ENCODE data around the gene LRP11. TPM values are rescaled to one million over a fixed set of nuclear protein-coding genes. Genes with fewer than 3 reads are reported as not detected.

LRP11 gene
- total and polyA plus RNA-seq, 9 of the 15 experiments (the other 6 are each of a cell fraction or from before 2014, with no cell fraction given): 0.51 to 3.5 (median 2.4) TPM

DNA sequence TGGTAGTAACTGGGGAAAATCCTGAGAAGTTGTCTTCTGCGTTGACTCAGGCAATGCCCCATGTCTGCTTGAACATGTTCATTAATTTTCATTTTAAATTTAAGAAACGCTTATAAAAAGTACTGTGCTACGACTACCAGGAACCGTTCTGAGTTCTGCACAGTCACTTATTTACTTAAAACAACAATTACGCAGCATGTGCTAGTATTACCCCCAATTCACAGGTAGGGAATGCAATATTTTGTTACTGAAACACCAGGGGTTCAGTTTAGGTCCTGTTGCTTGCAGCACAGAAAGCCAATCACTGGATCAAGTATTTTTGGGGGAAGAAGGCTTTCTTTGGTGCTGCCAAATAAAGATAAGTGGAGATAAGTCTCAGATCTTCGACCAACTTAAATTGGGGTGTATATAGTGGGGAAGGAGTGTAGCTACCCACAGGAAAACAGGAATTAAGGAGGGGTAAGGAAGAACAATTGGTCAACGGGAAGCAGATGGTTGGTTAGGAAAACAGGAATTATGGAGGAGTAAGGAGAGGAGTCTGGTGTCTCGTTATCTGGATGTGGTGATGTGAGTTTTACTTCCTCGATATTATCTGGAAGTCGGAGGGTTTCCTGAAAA lies 5.2 kb upstream of the LRP11 start (continued):
- TF ChIP-seq, protein P1, sequence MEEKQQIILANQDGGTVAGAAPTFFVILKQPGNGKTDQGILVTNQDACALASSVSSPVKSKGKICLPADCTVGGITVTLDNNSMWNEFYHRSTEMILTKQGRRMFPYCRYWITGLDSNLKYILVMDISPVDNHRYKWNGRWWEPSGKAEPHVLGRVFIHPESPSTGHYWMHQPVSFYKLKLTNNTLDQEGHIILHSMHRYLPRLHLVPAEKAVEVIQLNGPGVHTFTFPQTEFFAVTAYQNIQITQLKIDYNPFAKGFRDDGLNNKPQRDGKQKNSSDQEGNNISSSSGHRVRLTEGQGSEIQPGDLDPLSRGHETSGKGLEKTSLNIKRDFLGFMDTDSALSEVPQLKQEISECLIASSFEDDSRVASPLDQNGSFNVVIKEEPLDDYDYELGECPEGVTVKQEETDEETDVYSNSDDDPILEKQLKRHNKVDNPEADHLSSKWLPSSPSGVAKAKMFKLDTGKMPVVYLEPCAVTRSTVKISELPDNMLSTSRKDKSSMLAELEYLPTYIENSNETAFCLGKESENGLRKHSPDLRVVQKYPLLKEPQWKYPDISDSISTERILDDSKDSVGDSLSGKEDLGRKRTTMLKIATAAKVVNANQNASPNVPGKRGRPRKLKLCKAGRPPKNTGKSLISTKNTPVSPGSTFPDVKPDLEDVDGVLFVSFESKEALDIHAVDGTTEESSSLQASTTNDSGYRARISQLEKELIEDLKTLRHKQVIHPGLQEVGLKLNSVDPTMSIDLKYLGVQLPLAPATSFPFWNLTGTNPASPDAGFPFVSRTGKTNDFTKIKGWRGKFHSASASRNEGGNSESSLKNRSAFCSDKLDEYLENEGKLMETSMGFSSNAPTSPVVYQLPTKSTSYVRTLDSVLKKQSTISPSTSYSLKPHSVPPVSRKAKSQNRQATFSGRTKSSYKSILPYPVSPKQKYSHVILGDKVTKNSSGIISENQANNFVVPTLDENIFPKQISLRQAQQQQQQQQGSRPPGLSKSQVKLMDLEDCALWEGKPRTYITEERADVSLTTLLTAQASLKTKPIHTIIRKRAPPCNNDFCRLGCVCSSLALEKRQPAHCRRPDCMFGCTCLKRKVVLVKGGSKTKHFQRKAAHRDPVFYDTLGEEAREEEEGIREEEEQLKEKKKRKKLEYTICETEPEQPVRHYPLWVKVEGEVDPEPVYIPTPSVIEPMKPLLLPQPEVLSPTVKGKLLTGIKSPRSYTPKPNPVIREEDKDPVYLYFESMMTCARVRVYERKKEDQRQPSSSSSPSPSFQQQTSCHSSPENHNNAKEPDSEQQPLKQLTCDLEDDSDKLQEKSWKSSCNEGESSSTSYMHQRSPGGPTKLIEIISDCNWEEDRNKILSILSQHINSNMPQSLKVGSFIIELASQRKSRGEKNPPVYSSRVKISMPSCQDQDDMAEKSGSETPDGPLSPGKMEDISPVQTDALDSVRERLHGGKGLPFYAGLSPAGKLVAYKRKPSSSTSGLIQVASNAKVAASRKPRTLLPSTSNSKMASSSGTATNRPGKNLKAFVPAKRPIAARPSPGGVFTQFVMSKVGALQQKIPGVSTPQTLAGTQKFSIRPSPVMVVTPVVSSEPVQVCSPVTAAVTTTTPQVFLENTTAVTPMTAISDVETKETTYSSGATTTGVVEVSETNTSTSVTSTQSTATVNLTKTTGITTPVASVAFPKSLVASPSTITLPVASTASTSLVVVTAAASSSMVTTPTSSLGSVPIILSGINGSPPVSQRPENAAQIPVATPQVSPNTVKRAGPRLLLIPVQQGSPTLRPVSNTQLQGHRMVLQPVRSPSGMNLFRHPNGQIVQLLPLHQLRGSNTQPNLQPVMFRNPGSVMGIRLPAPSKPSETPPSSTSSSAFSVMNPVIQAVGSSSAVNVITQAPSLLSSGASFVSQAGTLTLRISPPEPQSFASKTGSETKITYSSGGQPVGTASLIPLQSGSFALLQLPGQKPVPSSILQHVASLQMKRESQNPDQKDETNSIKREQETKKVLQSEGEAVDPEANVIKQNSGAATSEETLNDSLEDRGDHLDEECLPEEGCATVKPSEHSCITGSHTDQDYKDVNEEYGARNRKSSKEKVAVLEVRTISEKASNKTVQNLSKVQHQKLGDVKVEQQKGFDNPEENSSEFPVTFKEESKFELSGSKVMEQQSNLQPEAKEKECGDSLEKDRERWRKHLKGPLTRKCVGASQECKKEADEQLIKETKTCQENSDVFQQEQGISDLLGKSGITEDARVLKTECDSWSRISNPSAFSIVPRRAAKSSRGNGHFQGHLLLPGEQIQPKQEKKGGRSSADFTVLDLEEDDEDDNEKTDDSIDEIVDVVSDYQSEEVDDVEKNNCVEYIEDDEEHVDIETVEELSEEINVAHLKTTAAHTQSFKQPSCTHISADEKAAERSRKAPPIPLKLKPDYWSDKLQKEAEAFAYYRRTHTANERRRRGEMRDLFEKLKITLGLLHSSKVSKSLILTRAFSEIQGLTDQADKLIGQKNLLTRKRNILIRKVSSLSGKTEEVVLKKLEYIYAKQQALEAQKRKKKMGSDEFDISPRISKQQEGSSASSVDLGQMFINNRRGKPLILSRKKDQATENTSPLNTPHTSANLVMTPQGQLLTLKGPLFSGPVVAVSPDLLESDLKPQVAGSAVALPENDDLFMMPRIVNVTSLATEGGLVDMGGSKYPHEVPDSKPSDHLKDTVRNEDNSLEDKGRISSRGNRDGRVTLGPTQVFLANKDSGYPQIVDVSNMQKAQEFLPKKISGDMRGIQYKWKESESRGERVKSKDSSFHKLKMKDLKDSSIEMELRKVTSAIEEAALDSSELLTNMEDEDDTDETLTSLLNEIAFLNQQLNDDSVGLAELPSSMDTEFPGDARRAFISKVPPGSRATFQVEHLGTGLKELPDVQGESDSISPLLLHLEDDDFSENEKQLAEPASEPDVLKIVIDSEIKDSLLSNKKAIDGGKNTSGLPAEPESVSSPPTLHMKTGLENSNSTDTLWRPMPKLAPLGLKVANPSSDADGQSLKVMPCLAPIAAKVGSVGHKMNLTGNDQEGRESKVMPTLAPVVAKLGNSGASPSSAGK (IDR thresholded peaks at IDR 0.05): peak; percentile 48; the same call in 1 of the 2 replicates
- TF ChIP-seq ZC3H8 (IDR thresholded peaks at IDR 0.05) (no peak), HDAC1 (IDR thresholded peaks at IDR 0.05) (peak in 1 of 2 experiments; percentile 25; a peak in 1 of 4 replicates), EWSR1 (IDR thresholded peaks at IDR 0.05; ENCODE audit: borderline replicate concordance, low read depth, partially characterized antibody) (no peak), HMGN3 (IDR thresholded peaks at IDR 0.05; ENCODE audit: borderline replicate concordance, extremely low read depth, insufficient read length, low read depth, low read length) (no peak), ZKSCAN1 (IDR thresholded peaks at IDR 0.05; ENCODE audit: low read depth, low read length) (no peak), ETV5 (CRISPR knock-in tag; IDR thresholded peaks at IDR 0.05; ENCODE audit: low read depth) (no peak), FUS (optimal IDR thresholded peaks at IDR 0.05; ENCODE audit: low read depth, low read length) (no peak)
- TF ChIP-seq, protein P2, sequence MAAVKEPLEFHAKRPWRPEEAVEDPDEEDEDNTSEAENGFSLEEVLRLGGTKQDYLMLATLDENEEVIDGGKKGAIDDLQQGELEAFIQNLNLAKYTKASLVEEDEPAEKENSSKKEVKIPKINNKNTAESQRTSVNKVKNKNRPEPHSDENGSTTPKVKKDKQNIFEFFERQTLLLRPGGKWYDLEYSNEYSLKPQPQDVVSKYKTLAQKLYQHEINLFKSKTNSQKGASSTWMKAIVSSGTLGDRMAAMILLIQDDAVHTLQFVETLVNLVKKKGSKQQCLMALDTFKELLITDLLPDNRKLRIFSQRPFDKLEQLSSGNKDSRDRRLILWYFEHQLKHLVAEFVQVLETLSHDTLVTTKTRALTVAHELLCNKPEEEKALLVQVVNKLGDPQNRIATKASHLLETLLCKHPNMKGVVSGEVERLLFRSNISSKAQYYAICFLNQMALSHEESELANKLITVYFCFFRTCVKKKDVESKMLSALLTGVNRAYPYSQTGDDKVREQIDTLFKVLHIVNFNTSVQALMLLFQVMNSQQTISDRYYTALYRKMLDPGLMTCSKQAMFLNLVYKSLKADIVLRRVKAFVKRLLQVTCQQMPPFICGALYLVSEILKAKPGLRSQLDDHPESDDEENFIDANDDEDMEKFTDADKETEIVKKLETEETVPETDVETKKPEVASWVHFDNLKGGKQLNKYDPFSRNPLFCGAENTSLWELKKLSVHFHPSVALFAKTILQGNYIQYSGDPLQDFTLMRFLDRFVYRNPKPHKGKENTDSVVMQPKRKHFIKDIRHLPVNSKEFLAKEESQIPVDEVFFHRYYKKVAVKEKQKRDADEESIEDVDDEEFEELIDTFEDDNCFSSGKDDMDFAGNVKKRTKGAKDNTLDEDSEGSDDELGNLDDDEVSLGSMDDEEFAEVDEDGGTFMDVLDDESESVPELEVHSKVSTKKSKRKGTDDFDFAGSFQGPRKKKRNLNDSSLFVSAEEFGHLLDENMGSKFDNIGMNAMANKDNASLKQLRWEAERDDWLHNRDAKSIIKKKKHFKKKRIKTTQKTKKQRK (IDR thresholded peaks at IDR 0.05; ENCODE audit: borderline replicate concordance, low read depth, low read length): no peak
- TF ChIP-seq, protein P3, sequence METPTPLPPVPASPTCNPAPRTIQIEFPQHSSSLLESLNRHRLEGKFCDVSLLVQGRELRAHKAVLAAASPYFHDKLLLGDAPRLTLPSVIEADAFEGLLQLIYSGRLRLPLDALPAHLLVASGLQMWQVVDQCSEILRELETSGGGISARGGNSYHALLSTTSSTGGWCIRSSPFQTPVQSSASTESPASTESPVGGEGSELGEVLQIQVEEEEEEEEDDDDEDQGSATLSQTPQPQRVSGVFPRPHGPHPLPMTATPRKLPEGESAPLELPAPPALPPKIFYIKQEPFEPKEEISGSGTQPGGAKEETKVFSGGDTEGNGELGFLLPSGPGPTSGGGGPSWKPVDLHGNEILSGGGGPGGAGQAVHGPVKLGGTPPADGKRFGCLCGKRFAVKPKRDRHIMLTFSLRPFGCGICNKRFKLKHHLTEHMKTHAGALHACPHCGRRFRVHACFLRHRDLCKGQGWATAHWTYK (CRISPR knock-in tag; IDR thresholded peaks at IDR 0.05): no peak
